NCI-H2227 treated with DMSO at 0.1 percent for 48 hours (cell line): ENCODE data around the gene RABL6.
"Not testable (repeated sequence)": the region's sequence is repeated elsewhere in the genome, so short reads cannot be mapped to it uniquely, and the experiment has no call there.

ENCODE experiments used
- DNase-seq: peaks from one replicate; lab custom pipeline; 2025; lab: John Stamatoyannopoulos, UW

RABL6 gene, protein sequence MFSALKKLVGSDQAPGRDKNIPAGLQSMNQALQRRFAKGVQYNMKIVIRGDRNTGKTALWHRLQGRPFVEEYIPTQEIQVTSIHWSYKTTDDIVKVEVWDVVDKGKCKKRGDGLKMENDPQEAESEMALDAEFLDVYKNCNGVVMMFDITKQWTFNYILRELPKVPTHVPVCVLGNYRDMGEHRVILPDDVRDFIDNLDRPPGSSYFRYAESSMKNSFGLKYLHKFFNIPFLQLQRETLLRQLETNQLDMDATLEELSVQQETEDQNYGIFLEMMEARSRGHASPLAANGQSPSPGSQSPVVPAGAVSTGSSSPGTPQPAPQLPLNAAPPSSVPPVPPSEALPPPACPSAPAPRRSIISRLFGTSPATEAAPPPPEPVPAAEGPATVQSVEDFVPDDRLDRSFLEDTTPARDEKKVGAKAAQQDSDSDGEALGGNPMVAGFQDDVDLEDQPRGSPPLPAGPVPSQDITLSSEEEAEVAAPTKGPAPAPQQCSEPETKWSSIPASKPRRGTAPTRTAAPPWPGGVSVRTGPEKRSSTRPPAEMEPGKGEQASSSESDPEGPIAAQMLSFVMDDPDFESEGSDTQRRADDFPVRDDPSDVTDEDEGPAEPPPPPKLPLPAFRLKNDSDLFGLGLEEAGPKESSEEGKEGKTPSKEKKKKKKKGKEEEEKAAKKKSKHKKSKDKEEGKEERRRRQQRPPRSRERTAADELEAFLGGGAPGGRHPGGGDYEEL

DNA sequence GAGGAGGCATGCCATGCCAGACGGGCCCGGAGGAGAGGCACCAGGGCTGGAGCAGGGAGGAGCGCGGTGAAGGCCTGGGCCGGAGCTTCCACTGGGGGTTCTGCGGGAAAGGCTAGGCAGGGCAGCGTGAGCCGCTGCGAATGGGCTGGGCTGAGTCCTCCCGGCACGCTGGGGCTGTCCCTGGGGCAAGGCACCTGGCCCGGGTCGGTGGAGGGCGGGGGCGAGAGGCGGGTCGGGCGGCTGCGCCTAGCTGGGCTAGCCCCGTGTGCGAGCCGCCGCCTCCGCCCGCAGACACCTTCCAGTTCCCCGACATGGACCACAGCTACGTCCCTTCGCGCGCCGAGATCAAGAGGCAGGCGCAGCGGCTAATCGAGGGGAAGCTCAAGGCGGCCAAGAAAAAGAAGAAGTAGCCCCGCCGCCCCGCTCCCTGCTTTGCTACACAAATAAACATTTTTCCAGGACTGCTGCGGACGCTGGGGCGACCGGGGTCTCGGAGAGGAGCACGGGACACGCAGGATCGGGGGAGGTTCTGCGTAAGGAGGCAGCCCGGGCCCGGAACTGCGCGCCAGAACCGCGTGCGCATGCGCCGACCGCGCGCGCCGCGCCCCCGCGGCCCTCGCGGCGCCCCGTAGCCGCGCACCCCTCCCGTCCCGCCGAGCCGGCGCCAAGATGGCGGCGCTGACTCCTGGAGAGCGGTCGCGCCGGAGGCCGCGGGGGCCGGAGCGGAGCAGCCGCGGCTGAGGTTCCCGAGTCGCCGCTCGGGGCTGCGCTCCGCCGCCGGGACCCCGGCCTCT, at the start of gene RABL6:
Gene RABL6 (plus strand): TSS at position 668 of the 794 bp plus-strand sequence. CDS start 249 bp downstream, outside the sequence.
- peak; percentile 37 for DNase-seq

DNA sequence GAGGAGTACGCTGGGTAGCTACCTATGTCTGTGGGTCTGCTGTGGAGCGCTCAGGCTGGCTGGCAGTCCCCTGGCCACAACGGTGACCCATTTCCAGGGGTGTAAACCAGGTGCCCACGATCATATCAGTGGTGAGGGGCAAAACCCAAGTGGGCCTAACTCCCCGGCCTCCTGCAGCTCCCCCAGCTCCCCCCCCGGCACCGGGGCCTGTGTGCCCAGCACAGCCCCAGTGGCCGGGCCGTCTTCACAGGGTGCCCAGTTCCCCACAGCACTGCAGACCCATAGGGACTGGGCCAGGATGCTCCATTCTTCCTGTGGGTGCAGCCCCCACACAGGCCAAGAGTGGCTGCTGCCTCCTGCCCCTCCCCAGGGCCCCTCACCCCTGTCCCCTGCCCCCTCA, 48.7 kb upstream of the RABL6 start:
- DNase-seq, result no peak

DNA sequence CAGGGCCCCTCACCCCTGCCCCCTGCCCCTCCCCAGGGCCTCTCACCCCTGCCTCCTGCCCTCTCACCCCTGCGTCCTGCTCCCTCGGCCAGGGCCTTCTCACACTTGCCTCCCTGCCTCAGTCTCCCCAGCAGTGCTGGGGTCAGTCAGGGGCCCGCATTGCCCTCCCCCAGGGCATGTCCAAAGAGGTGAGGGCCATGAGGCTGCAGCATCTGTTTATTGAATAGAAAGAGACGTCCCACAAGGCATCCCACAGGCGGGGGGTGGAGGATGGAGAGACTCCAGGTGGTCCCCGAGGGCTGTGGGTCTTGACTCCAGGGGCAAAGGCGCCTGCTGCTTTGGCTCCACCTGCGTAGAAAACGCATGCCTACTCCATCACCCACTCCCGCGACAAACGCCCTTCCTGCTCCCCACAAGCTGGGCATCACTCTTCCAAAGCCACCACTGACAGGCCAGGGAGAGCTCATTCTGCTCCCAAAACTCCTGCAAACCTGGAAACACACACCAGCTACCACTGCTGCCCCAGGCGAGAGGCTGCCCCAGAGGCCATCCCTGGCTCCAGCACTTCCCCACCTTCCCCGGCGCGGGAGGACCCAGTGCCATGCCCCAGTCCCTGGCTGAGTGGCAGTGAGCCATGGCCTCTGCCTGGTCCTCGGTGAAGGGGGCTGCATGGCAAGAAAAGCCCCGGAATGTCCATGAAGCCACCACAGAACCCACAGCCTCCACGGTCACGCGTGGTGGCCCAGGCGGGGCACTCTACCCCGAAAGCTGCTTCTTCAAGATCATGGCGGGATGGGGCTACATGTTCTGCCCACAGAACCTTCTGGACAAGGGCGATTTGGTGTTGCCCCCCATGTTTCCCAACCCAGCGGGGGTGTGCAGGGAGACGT, 48.1 kb upstream of the RABL6 start:
- no peak for DNase-seq

DNA sequence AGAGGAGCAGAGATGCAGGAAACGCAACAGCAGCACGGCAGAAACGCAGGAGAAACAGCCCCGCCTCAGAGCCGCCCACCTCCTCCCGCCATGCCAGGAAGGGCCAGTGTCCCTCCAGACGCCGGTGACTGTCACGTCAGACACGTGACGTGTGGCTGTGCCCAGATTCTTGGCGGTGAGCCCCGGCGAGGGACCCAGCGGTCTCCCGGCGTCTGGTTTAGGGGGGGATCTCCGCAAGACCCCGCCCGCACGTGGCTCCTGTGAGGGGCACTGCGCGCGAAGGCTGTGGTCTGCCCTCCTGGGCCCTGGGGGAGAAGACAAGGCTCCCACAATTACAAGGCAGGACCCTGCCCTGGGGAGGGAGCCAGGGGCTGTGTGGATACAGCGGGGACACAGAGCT, 47.3 kb upstream of the RABL6 start:
- no peak for DNase-seq

- peak; percentile 12 for DNase-seq
These were observed 46.8 kb upstream of the RABL6 start for GRCh38 chr9:136760834-136761544.

DNA sequence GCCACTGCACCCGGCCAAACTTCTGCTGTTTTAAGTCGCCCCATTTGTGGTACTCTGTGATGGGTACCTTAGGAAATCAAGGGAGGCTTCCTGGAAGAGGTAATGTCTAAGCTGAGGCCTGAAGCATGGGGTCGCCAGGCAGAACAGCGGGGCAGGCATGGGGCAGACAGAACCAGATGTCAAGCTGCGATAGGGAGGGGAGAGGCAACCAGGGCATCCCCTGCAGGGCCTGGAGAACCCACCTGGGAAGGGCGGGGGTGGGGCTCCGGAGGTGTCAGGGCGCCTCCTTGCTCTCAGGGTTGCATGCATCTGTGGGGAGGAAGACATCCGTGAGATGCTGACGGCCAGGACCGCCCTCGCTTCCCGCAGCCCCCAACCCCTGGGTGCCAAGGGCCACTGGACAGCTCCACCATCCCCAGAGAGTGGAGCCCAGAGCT, 46.2 kb upstream of the RABL6 start:
- DNase-seq, result no peak

DNA sequence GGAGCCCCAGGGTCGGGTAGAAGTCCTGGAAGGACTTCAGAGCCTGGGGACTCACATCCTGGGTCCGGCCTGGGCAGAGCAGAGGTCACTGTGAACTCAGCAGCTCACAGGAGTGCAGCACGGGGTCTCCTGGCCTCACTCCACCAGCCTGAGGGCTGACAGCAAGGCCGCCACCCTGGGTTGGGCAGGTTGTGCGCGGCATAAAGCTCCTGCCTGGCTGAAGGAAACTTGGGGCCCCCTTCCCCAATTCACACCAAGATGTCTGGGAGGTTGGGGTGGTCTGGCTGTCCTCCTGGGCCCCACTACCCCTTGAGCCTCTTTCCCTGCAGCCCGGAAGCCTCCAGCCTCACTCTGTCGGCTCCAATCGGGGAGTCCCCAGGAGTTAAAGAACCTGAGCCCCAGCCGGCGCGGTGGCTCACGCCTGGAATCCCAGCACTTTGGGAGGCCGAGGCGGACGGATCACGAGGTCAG, 45.5 kb upstream of the RABL6 start:
- DNase-seq, result no peak

DNA sequence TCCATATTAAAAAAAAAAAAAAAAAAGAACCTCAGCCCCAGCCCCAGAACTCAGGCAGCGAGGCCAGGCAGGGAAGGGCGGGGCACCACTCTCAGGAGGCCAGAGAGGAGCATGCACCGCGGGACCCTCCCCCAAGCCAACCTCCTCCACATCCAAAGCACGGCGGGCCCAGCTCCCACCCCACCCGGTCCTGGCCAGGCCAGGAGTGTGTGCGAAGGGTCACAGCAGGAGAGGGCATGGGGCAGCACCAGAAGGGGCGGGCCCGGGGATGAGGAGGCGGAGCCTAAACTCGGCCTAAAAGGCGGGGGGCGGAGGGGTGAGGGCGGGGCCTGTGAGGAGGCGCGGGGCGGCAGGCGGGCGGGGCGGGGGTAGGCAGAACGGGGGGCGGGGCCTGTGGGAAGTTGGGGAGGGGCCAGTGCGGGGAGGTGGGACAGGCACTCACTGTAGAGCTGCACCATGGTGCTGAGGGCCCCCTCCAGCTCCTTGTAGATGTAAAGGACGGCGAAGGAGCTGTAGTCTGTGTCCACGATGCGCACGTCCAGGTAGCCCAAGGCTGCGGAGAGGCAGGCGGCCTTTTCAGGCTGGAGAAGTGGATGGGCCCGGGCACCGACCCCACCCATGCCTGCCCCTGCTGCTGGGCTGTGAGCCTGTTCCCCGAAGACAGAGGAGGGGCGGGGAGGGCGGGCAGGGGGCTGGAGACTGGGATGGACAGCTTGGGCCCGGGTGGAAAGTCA, 44.7 kb upstream of the RABL6 start:
- DNase-seq, result no peak

DNA sequence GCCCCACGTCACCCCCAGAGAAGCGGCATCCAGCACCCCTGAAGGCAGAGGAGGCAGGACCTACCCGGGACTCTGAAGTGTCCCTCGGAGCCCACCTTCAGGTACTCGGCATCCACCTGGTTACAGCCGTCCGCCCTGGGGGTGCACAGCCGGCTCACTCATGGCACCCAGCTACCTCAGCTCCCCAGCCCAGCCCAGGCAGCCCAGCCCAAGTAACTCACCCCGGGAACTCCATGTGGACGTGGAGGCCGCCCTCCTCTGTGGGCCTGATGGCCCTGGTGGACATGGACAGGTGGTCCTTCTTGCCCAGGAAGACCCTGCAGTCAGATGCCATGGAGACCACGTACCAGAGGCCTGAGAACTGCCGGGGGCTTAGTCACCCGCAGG, 44.1 kb upstream of the RABL6 start:
- no peak for DNase-seq

- no peak for DNase-seq
These were observed 43.4 kb upstream of the RABL6 start, which contains the start of gene LCN15 for GRCh38 chr9:136764301-136764891. LCN15 (minus strand) TSS chr9:136764518; CDS start chr9:136764488, 30 bp downstream.

GRCh38 chr9:136765041-136765440, 42.7 kb upstream of the RABL6 start:
- no peak for DNase-seq

DNA sequence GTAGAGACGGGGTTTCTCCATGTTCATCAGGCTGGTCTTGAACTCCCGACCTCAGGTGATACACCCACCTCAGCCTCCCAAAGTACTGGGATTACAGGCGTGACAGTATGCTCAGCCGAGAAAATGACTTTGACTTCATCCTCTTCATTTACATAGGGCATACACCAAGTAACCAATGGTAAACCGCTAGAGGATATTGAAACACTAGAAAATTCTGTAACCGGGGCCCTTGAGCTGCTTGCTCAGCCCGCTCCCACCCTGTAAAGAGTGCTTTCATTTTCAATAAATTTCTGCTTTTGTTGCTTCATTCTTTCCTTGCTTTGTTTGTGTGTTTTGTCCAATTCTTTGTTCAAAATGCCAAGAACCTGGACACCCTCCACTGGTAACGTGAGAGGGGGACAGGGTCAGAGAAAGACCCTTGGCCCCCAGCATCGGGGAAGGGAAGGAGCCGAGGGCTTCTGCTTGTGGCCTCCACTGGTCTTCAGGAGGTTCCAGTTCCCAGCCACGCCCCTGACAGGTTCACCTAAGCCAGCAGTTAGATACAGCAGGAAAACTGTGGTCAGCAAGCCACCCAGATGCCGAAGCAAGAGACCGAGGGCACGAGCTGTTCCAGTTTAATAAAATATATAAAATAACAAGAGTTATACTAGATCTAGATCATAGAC, 41.9 kb upstream of the RABL6 start:
- not testable (repeated sequence) for DNase-seq

DNA sequence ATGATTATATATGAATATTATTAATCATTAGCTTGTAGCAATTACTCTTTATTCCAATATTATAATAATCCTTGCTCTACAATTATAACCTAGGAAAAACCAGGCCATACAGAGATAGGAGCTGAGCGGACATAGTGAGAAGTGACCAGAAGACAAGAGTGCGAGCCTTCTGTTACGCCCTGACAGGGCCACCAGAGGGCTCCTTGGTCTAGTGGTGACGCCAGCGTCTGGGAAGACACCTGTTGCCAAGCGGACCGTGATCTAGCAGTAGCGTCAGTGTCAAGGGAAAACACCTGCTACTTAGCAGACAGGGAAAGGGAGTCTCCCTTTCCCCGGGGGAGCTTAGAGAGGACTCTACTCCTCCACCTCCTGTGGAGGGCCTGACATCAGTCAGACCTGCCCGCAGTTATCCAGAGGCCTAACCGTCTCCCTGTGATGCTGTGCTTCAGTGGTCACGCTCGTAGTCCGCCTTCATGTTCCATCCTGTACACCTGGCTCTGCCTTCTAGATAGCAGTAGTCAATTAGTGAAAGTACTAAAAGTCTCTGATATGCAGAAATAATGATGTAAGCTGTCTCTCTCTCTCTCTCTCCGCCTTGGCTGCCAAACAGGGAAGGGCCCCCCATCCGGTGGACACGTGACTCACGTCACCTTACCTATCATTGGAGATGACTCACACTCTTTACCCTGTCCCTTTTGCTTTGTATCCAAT, 41.2 kb upstream of the RABL6 start:
- not testable (repeated sequence) for DNase-seq

GRCh38 chr9:136769710-136770191, 38.0 kb upstream of the RABL6 start:
- no peak for DNase-seq

GRCh38 chr9:136771907-136772415, 35.8 kb upstream of the RABL6 start:
- no peak for DNase-seq

- DNase-seq, result no peak
These were observed 34.2 kb upstream of the RABL6 start for GRCh38 chr9:136773386-136774044.

GRCh38 chr9:136774416-136775045, 33.2 kb upstream of the RABL6 start:
- no peak for DNase-seq
